Activated T-cell treated with anti-CD3 and anti-CD28 coated beads for 4 hours (primary cell): ENCODE data around the gene TRIP11.

ENCODE experiments used
- DNase-seq: peaks from one replicate; pipeline ENCODE4 v3.0.0-alpha.2; 2020

Gene TRIP11

DNA sequence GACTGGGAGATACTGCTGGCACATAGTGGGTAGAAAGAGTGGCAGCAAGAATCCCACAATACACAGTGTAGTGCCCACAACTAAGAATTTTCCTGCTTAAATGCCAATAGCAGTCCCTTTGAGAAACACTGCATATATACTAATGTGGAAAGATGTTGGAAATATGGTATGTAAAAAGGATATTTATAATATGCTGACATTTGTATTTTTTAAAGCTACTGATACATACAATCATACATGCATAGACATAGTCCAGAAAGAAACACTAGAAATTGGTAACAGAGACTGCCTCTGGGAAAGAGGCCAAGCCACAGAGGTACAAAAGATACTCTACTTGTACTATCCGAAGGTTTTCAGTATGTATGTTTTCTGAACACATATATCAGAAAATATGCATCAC lies 30.3 kb downstream of the TRIP11 start:
- no peak for DNase-seq

GRCh38 chr14:92005019-92005418 lies 34.8 kb downstream of the TRIP11 start:
- no peak for DNase-seq

DNA sequence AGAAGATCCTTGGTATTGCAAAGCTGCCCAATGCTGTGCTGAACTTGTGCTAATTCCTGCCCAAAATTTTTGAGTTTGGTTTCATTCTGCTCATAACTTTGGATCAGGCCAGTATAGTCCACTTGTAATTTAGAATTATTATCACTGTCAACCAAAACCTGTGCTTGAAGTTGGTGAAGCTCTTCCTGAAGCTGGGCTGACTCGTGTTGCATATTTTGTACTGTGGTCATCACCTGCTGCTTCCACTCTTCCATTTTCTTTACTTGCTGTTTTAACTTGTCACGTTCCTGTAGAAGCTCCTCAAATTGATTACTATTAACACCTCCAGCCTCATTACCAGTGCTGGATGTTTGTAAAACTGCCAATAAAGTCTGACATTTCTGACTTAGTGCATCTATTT lies 35.8 kb downstream of the TRIP11 start:
- DNase-seq: no peak

GRCh38 chr14:91998667-91999570 lies 40.9 kb downstream of the TRIP11 start:
- no peak for DNase-seq

- no peak for DNase-seq
Measured at GRCh38 chr14:91997492-91997891, 42.4 kb downstream of the TRIP11 start.

GRCh38 chr14:91996948-91997371 lies 42.9 kb downstream of the TRIP11 start:
- no peak for DNase-seq

DNA sequence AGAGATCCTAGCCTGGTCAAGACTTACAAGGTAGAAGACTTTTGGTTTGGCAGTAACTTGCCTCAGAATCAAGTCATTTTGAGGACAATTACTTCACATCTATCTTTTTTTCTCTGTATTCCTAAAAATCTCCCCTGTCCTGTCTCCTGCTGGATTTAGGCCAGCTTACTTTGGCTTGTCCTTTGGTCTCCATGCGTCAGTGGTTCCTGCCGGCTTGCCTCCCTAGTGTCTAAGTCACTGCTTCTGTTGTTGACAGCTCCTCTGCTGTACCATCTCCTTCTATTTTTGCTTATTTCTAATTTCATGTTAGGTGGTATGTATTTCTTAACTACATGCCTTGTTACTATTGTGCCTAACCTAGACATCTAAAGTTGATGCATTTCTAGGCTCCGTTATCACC lies 52.7 kb downstream of the TRIP11 start:
- DNase-seq: no peak

GRCh38 chr14:91985521-91986255 lies 54.2 kb downstream of the TRIP11 start:
- no peak for DNase-seq

- DNase-seq: no peak
Measured at GRCh38 chr14:91985008-91985407, 54.9 kb downstream of the TRIP11 start.

DNA sequence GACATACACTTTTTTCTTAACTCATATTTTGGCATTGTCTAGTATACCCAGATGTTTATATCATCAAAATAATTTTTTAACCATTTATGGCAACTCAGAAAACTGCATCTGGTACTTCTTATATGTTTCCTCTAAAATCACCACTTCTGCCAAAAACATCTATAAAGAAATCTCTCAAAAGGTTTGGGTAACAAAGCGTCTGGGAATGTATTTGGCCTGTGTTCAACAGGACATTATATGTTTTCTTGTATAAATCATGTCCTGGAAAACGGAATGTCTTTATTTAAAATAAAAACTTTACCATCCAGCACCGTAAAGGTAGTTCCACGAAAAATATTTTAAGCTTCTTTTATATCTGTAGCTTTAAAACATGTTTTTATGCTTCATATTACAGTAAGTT lies 56.3 kb downstream of the TRIP11 start:
- DNase-seq: no peak

GRCh38 chr14:91980157-91980556 lies 59.7 kb downstream of the TRIP11 start:
- no peak for DNase-seq

- no peak for DNase-seq
Measured at GRCh38 chr14:91977884-91978283, 62.0 kb downstream of the TRIP11 start.

- no peak for DNase-seq
Measured at GRCh38 chr14:91975763-91976162, 64.1 kb downstream of the TRIP11 start.

DNA sequence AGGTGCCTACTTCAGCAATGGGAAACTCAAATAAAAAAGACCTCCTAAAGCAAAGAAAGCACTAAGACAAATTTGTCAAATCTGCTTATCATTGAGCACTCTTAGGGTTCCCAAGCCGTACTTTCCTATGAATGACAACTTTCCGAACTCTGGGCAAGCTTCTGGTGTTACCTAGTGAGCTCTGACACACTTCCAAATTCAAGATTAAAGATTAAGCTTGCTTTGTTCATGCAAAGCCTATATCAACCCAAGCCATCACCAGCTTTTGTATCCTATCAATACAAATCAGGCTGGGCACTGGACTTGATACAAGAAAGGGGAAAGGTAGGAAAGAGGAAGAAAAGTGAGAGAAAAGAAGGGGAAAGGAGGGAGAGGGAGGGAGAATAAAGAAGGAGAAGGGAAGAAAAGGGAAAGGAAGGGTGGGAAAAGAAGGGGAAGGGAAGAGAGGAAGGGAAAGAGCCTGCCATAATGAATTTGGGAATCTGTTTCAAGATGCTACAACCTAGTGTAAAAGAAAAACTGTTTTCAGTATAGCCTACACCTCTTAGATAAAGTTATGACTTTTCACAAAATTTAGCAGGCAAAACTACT lies 68.6 kb downstream of the TRIP11 start:
- no peak for DNase-seq

- no peak for DNase-seq
Measured at GRCh38 chr14:91968280-91968679, 71.6 kb downstream of the TRIP11 start.

DNA sequence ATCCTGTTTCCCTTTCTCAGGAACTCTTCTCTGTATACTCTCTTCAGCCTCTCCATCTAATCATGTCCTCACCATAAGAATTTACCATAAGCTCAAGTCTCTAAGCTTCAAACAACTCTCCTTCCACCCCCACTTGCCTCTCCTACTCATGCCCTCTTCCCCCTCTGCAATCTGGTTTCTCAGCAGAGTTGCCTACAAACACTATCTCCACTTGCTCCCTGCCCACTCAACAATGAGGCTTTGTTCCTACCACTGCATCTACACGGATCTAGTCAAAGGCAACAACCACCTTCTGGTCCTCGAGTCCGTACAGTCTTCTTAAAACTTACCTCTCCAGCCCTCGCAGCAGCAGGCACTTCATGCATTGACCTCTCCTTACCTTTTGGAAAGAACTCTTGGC lies 75.1 kb downstream of the TRIP11 start:
- no peak for DNase-seq

GRCh38 chr14:91964011-91964410 lies 75.8 kb downstream of the TRIP11 start:
- no peak for DNase-seq

GRCh38 chr14:91963465-91963864 lies 76.4 kb downstream of the TRIP11 start:
- no peak for DNase-seq

GRCh38 chr14:91961297-91962220 lies 78.3 kb downstream of the TRIP11 start:
- DNase-seq: no peak

DNA sequence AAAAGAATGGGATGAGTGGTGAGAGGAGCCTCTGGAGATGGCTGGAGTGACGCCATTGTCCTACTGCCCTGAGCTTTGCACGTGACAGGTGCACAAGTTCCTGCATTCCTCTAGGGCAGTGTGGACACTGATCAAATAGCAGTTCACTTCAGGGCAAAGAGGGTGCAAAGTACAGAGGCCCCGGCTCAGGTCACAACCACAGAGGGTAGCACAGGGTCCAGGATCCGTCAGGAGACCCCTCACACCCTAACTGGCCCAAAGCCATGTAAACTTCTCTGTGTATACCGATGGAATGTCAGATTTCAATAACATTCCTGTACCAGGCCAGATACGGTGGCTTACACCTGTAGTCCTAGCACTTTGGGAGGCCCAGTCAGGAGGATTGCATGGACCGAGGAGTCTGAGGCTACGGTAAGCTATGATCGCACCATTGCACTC lies 82.0 kb downstream of the TRIP11 start:
- no peak for DNase-seq

GRCh38 chr14:91956616-91957015 lies 83.2 kb downstream of the TRIP11 start:
- no peak for DNase-seq

DNA sequence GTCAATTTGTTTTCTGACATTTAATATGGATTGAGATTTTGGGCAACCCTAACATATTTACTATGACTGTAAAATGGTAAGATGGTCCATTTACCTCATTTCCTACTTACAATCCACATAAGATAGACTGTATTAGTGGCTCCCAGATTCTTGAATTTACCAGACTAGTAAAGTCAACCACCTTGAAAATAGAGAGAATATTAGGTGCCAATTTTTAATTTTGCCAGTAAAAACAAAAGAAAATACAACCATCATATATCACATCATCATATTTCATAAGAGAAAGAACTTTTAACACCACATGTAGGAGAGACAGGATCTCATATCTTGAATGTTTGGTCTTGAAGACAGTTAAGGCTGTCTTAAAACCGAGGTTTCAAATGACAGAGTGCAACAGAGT lies 84.7 kb downstream of the TRIP11 start:
- DNase-seq: no peak
